NCI-H526 treated with DMSO at 0.1 percent for 48 hours (cell line): ENCODE data around the gene BEGAIN.
"Not testable (repeated sequence)": the region's sequence is repeated elsewhere in the genome, so short reads cannot be mapped to it uniquely, and the experiment has no call there.

Experiments used
- DNase-seq: peaks from one replicate; lab custom pipeline; 2025; lab: John Stamatoyannopoulos, UW

Gene BEGAIN

GRCh38 chr14:100523131-100523842 is 63.9 kb downstream of the BEGAIN start:
- DNase-seq: no peak

- DNase-seq: no peak
These were observed 64.6 kb downstream of the BEGAIN start for GRCh38 chr14:100522616-100523099.

- not testable (repeated sequence) for DNase-seq
These were observed 81.2 kb downstream of the BEGAIN start for GRCh38 chr14:100506053-100506452.

- no peak for DNase-seq
These were observed 82.7 kb downstream of the BEGAIN start for GRCh38 chr14:100504372-100505078.

GRCh38 chr14:100503251-100503650 is 84.0 kb downstream of the BEGAIN start:
- DNase-seq: peak; percentile 15

- no peak for DNase-seq
These were observed 84.5 kb downstream of the BEGAIN start for GRCh38 chr14:100502622-100503220.

GRCh38 chr14:100500128-100500527 is 87.1 kb downstream of the BEGAIN start:
- no peak for DNase-seq

GRCh38 chr14:100498068-100498467 is 89.1 kb downstream of the BEGAIN start:
- DNase-seq: no peak

- DNase-seq: no peak
These were observed 91.3 kb downstream of the BEGAIN start for GRCh38 chr14:100495917-100496316.

- DNase-seq: no peak
These were observed 92.6 kb downstream of the BEGAIN start for GRCh38 chr14:100494645-100495044.

- no peak for DNase-seq
These were observed 97.0 kb downstream of the BEGAIN start for GRCh38 chr14:100490252-100490651.

GRCh38 chr14:100488057-100488456 is 99.2 kb downstream of the BEGAIN start:
- no peak for DNase-seq

GRCh38 chr14:100487304-100487703 is 99.9 kb downstream of the BEGAIN start:
- no peak for DNase-seq
